GM21723 (cell line): Measurements from ENCODE around the gene B3GNT3.
"Not testable (repeated sequence)": the region's sequence is repeated elsewhere in the genome, so short reads cannot be mapped to it uniquely, and the experiment has no call there.

ENCODE experiments used
- ATAC-seq: cut with Tn5 transposase; IDR thresholded peaks from one replicate; pipeline ENCODE4 v1.9.1; 2021; ENCODE audit warnings: mild to moderate bottlenecking, moderate library complexity; ENCODE audit not compliant: unreplicated experiment

The B3GNT3 gene

DNA sequence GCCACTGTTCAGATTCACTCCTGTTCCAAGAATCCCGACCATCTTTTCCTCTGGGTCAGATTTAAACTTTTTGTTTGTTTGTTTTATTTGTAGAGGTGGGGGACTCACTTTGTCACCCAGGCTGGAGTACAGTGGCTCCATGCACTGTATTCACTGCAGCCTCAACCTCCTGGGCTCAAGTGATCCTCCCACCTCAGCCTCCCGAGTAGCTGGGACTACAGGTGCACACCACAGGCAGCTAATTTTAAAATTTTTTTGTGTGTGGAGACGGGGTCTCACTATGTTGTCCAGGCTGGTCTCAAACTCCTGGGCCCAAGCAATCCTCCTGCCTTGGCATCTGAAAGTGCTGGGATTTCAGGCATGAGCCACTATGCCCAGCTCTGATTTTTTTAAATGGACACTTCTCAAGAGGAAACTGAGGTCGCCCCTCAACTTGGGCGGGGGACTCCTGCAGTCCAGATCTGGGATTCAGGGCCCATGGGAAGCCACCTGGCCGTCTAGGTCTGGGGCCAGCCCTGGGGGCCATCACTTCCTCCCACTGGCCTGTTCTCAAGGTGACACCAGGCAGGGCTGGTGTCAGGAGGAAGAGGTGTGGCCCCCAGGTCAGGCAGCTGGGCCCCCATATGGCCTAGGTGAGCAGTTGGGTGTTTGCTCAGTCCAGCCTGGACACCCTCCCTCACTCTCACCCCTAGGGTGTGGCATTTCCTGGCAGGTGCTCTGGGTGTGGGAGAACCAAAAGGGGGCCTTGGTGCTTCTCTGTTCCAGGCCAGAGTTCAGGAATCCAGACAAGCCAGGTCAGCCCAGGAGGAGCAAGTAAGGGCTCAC lies 1.3 kb downstream of the B3GNT3 start:
- ATAC-seq: no peak

DNA sequence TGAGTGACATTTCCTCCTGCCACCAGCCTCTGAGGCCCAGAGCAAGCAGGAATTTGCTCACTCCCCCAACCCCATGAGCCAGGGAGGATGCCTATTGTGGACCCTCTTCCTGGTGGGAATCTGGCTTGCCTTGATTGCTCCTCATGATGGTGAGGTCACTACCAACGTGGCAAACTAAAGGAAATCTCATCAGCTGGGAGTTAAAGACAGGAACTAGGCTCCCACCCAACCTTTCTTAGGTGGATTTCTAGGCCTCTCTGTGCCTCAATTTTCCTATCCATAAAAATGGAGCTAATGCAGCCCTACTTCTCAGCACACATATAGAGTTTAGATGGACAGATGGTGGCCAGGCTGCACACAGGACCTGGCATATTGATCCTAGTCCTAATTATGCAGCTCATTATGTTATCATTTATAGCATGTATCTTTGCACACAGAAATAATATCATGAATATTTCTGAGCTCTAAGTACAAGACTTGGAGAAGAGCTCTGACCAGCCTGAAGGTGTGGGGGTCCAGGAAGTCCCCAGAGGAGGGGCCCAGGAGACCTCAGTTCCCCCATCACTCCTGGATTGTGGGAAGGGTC lies 2.0 kb downstream of the B3GNT3 start:
- no peak for ATAC-seq

DNA sequence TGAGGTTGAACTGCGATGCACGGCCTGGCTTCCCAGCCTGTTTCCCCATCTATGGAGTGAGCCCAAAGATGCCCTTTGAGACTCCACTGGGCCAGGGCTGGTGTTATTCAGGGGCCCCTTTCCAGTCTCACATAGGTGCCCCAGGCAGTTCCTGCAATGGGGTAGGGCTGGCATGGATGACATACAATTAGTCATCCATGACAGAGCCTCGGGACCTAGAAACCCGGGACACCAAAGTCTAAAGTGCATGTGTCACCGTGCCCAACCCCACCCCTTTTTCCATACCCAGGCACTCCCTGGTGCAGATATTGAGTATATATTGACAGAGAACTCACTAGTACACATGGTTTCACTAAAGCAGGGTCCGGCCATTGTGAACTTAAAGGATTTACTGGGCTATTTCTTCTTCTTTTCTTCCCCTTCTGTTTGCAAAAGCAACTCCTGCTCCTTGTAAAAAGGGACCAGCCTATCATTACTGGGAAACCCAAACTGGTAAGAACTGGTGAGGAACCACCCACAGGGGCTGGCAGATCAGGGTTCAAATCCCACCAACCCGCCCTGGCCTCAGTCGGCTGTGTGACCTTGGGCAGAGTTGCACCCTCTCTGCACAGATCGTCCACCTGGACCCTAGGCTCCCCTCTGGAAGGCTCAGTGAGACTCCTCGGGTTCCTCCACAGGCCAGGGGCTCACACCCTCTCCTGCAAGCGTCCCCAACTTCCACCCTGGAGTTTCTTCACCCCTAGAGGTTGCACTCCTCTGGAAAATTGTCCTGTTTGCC lies 2.7 kb downstream of the B3GNT3 start:
- ATAC-seq: no peak

DNA sequence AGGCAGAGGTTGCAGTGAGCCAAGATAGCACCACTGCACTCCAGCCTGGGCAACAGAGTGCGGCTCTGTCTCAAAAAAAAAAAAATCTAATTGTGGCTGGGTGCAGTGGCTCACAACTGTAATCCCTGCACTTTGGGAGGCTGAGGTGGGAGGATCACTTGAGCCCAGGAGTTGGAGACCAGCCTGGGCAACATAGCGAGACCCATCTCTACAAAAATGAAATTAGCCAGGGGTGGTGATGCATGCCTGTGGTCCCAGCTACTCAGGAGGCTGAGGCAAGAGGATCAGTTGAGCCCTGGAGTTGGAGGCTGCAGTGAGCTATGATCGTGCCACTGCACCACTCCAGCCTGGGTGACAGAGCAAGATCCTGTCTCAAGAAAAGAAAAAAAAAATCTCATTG lies 3.7 kb downstream of the B3GNT3 start:
- ATAC-seq: not testable (repeated sequence)

DNA sequence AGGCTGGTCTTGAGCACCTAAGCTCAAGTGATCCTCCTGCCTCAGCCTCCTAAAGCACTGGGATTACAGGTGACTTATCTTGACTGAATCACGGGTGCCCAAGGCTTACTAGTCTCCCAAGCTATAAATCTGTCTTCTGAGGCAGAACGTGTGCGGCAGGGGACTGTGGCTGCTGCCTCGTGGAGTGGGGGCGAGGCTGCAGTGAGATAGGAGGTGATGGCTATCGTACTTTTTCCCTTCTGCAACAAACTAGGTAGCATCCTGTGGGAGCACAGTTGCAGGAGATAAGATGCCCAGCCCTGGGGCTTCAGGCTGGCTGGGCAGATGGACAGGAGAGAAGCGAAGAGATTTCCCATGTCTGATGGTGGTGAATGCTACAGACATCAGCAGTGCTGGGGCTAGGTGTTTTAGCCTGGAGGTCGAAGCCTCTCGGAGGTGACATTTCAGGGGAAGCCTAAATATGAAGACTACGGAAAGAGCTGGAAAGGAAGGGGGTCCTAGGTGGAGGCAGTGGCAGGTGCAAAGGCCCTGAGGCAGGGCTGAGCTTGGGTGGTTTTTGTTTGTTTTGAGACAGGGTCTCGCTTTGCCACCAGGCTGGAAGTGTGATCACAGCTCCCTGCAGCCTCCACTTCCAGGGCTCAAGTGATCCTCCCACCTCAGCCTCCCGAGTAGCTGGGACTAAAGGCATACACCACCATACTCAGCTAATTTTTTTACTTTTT lies 7.4 kb downstream of the B3GNT3 start:
- ATAC-seq: no peak

DNA sequence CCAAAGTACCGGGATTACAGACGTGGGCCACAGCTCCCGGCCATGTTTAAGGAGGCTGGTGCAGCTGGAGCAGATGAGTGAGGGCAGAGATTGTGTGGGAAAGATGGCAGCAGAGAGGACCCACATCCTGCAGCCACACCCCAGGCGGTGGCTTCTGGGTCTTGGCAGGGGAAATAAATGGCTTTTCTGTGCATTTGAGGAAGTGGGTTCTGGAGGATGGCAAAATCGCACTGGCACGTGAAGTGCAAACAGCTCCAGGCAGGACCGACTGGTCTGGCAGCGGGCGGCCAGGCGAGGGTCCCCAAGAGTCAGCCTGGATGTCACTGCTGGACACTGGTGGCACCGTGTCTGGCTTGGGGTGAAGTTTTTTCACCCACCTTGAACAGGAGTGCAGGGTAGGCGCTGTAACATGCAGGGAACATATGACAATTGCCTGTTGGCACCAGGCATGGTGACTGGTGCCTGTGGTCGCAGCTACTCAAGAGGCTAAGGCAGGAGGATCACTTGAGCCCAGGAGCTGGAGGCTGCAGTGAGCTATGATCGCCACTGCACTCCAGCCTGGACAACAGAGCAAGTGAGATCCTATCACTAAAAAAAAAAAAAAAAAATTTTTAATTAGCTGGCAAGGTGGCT lies 8.4 kb downstream of the B3GNT3 start:
- ATAC-seq: no peak

DNA sequence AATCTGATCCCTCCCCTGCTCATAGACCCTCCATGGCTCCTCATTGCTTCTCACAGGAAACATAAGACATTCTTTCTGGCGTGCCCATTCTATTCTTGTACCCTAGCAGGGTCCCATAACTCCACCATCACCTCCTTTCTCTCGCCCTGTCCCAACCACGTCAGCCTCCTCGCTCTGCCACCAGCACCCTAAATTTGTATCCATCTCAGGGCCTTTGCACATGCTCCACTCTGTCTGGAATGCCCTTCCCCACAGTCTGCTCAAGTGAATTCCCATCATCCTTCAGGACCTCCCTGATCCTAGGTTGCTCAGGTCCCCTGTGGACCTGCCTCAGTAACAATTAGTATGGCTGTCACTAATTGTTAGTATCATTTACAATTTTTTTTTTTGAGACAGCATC lies 10.5 kb downstream of the B3GNT3 start:
- ATAC-seq: no peak

DNA sequence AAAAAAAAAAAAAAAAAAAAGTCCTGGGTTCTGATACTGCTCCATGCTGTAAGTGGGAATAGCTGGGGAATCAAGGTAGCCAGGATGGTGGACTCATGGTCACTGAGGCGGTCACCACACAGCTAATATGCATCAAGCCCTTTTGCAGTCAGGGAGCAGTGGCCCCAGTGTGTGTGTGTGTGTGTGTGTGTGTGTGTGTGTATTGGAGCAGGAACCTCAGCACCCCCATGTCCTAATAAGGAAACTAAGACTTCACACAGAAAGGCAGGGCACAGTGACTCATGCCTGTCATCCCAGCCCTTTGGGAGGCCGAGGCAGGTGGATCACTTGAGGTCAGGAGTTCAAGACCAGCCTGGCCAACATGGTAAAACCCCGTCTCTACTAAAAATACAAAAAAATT lies 12.0 kb downstream of the B3GNT3 start:
- ATAC-seq: no peak

DNA sequence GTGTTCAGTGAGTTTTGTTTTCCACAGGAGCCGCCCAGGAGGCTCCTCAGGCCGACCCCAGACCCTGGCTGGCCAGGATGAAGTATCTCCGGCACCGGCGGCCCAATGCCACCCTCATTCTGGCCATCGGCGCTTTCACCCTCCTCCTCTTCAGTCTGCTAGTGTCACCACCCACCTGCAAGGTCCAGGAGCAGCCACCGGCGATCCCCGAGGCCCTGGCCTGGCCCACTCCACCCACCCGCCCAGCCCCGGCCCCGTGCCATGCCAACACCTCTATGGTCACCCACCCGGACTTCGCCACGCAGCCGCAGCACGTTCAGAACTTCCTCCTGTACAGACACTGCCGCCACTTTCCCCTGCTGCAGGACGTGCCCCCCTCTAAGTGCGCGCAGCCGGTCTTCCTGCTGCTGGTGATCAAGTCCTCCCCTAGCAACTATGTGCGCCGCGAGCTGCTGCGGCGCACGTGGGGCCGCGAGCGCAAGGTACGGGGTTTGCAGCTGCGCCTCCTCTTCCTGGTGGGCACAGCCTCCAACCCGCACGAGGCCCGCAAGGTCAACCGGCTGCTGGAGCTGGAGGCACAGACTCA lies 12.9 kb downstream of the B3GNT3 start:
- no peak for ATAC-seq

DNA sequence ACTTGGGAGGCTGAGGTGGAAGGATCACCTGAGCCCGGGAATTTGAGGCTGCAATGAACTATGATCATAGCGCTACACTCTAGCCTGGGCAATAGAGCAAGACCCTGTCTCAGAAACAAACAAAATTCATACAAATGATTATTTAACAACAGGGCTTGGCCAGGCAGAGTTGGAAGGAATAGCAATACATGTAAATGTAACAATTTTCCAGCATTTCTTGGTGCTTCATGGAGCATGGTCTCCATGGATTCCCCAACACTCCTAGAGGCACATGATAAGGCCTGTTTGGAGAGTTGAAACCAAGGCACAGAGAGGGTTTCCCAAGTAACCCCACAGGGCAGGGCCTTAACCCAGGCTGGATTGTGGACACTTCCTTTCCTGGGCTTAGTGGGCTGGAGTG lies 16.2 kb downstream of the B3GNT3 start:
- no peak for ATAC-seq

DNA sequence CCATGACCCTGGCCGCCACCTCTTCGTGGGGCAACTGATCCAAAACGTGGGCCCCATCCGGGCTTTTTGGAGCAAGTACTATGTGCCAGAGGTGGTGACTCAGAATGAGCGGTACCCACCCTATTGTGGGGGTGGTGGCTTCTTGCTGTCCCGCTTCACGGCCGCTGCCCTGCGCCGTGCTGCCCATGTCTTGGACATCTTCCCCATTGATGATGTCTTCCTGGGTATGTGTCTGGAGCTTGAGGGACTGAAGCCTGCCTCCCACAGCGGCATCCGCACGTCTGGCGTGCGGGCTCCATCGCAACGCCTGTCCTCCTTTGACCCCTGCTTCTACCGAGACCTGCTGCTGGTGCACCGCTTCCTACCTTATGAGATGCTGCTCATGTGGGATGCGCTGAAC lies 16.7 kb downstream of the B3GNT3 start:
- ATAC-seq: no peak

DNA sequence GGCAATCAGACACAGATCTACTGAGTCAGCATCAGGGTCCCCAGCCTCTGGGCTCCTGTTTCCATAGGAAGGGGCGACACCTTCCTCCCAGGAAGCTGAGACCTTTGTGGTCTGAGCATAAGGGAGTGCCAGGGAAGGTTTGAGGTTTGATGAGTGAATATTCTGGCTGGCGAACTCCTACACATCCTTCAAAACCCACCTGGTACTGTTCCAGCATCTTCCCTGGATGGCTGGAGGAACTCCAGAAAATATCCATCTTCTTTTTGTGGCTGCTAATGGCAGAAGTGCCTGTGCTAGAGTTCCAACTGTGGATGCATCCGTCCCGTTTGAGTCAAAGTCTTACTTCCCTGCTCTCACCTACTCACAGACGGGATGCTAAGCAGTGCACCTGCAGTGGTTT lies 17.2 kb downstream of the B3GNT3 start:
- no peak for ATAC-seq

DNA sequence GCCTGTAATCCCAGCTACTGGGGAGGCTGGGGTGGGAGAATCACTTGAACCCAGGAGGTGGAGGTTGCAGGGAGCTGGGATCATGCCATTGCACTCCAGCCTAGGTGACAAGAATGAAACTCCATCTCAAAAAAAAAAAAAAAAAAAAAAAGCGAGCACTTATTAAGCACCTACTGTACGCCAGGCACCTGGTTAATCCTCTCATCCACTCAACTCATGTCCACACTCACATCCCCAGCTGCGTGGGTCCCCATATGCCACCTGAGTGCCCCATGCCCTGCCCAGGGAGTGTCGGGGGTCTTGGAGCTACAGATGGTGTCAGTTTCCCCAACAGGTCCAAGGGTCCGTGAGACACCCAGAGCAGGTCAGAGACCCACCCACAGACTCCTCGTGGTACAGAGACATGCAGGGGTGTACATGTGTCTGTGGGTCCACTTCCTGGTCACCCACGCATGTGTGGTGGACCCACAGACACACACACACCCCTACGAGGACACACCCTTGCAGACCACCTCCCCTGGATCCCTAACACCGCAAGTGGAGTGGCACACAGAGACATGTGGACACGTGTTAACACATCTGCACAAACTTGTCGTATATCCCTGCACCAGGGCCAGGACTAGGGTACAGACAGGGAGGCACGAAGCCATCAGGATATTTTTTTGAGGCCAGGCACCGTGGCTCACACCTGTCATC lies 22.9 kb downstream of the B3GNT3 start:
- ATAC-seq: no peak

DNA sequence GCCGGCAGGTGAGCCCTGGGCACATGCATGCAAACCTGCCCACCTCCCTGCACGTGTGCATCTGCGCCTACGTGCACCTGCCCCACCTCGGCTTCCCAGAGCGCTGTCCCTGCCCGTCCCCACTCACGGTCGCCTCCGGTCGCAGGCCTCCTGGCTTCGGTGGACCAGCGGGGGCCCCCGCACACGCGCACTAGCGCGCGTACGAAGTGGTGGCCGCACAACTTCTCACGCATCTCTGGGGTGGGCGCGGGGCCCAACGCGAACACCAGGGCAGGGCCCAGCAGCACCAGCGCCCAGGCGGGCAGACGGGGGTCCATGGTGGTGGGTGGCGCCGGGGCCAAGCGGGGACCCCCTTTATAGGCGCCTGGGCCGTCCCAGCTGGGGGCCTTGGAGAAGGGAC lies 26.3 kb downstream of the B3GNT3 start, which contains the start of gene INSL3:
Gene INSL3, minus strand, starts transcription at position 330 of the 400 bp plus-strand sequence. Its CDS starts 13 bp downstream, at position 317.
- no peak for ATAC-seq

DNA sequence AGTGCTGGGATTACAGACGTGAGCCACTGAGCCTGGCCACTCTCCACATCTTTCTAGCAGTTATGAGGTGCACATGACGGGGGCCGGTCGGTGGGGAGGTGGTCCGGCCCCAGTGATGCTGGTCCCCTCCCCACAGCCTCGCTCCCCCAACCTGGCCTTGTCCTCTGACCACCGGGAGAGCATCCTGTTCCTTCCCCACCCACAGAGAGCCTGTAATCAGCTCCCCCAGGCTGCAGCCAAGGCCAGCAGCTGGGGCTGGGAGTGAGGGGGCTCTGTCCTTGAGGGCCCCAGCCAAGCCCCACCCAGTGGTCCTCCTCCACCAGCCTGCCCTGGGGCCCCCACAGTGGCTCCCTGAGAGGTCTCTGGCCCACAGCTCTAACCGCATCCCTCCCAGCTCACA lies 29.4 kb downstream of the B3GNT3 start:
- no peak for ATAC-seq

DNA sequence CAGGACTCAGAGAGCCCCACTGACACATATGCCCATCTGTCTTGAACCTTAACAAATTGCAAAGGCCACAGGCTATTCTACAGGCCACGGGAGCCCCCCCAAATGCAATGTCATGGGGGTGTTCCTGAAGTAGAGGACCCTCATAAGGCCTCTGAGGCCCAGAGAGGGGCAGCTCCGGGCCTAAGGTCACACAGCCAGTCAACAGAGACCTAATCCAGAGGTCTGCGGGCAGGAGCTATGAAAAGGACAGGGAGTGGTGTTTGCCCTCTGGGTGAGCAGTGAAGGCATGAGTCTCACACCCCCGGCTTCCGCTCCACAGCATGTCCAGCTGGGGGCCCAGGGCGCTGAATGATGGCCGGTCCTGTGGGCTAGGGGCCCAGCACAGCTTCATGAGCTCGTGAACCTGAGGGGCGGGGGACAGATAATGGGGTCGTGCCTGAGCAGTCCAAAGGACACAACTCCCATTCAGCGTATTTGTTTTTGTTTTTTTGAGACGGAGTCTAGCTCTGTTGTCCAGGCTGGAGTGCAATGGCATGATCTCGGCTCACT lies 31.6 kb downstream of the B3GNT3 start:
- ATAC-seq: no peak

DNA sequence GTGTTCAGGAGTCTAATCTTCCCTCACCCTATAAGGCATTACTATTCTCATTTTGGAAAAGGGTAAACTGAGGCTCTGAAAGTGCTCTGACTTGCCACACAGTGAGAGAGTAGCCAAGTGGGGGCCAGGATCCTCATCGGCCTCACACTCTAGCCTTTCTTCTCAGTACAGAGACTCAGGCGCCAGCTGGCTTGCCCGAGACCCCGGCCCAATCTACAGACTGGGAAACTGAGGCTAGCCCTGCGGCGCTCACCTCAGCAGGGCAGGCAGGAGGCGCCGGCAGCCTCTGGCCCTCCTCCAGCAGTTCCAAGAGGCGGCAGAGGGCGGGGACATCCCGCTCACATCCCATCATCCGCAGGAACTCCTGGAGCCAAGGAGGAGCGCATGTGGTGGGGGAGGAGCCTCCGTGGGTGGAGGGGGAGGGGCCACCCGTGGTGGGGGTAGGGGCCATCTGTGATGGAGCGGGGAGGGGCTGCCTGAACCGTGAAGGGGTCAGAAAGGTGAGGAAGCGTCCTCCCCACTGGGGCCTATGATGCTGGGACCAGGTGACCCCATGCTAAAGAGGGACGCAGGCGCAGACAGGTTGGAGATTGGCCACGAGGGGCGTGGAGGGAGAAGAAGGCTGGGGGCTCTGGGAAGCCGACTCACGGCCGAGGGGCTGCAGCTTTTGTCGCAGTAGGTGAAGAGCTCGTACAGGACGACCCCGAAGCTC lies 35.1 kb downstream of the B3GNT3 start:
- no peak for ATAC-seq

DNA sequence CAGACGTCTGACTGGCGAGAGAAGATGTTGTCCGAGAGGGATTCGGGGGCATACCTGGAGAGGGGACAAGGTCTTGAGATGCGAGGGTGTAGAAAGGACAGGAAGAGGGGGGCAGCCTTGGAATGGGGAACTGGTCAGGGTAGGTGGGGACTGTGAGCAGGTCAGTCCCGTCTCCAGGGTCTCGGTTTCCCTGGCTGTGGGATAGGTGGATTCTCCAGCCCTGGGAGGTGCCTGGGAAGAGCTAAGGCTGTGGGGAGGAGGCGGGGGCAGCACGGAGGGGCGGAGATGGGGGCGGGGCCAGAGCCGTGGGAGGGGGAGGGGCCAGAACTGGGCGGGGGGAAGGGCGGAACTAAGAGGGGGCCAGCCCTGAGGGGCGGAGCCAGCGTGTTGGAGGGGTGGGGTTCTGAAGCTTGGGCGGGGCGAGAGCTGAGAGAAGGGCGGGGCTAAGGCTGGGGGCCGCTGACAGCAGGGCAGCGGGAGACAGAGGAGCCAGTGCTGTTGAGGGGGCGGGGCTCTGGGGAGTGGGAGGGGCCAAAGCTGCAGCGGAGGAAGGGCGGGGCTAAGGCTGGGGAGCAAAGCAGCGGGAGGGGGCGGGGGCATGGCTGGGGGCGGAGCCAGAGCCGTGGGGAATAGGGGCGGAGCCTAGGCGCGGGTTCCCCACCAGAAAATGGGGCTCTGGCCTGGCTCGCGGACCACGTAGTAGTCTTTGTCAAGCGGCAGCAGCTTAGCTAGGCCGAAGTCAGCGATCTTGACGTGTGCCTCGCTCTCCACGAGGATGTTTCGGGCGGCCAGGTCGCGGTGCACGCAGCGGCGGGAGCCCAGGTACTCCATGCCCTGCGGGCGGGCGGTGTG lies 35.9 kb downstream of the B3GNT3 start:
- no peak for ATAC-seq
